Body of pancreas (tissue), 4 donors: ENCODE data around the gene MYO18B. TPM values are rescaled to one million over a fixed set of nuclear protein-coding genes. Genes with fewer than 3 reads are reported as not detected.
A peak's percentile ranks its signal among the peaks of the same experiment; 100 is the strongest.

Source experiments
- ATAC-seq: fragments of 150-250 bp; one replicate; pipeline ENCODE4 v1.9.1; 2016
- DNase-seq, 4 donors: peaks; one replicate each; pipeline ENCODE4 v3.0.0-alpha.2; 2019
- H3K27ac ChIP-seq, 4 donors: fragments of 200-600 bp; sonication (generic); 1 replicate in 3 of 4; 2 replicates in 1 of 4; pipeline versions ENCODE4 v1.5.1 to v1.6.1; 2016 to 2019; ENCODE audit warnings: mild to moderate bottlenecking in 1 of 4, mixed read lengths in 1 of 4, moderate library complexity in 1 of 4
- H3K27me3 ChIP-seq, 2 donors: fragments of 200-600 bp; sonication (generic); one replicate each; pipeline ENCODE4 v1.6.0; 2016; ENCODE audit warnings: mild to moderate bottlenecking in 1 of 2
- H3K36me3 ChIP-seq, 2 donors: fragments of 200-600 bp; sonication (generic); replicated peaks in 1 of 2; 2 replicates each; pipeline ENCODE4 v1.5.1; 2016; ENCODE audit warnings: low read depth in 2 of 2; ENCODE audit not compliant: insufficient read depth in 1 of 2
- H3K4me1 ChIP-seq: fragments of 200-600 bp; sonication (generic); one replicate; pipeline ENCODE4 v1.6.0; 2016
- H3K4me3 ChIP-seq, 2 donors: fragments of 200-600 bp; sonication (generic); 1 replicate in 1 of 2; 2 replicates in 1 of 2; pipeline ENCODE4 v1.5.1; 2016 to 2019
- H3K9me3 ChIP-seq, 3 donors: fragments of 200-600 bp; sonication (generic); 1 replicate in 2 of 3; 2 replicates in 1 of 3; pipeline ENCODE4 v1.5.1; 2016
- POLR2A ChIP-seq, 3 donors: fragments of 450-650 bp; IDR thresholded peaks; one replicate each; pipeline ENCODE4 v1.6.1; 2016; ENCODE audit warnings: antibody characterized with exemption in 3 of 3, mild to moderate bottlenecking in 2 of 3
- WGBS, 2 donors: methylation state at CpG; one replicate each; pipeline ENCODE4 v1.1.5; 2017; 5-methylcytosine and 5-hydroxymethylcytosine counted together
- intact Hi-C: fragments of 100-400 bp; cut with DNase I; formaldehyde crosslinking; loops from one replicate; pipeline ENCODE4 v1.15.1; 2023
- total RNA-seq, 2 donors: library from RNA; depleted of rRNA; stranded (reverse); fragments of >200 nt; gene quantifications; one replicate each; pipeline ENCODE4 v1.1.0, GENCODE V29; 2016
- TF ChIP-seq, protein P1 (sequence below), 7 experiments: fragments of 450-650 bp in 4 of 7; fragments of 200-600 bp in 3 of 7; sonication (generic) in 3 of 7; IDR thresholded peaks; one replicate each; pipeline ENCODE4 v1.5.1; 2016 to 2019; ENCODE audit warnings: antibody characterized with exemption in 7 of 7

Gene MYO18B
- total RNA-seq, 2 donors from 2014 or later, result 1.3 TPM; not detected in 1

DNA sequence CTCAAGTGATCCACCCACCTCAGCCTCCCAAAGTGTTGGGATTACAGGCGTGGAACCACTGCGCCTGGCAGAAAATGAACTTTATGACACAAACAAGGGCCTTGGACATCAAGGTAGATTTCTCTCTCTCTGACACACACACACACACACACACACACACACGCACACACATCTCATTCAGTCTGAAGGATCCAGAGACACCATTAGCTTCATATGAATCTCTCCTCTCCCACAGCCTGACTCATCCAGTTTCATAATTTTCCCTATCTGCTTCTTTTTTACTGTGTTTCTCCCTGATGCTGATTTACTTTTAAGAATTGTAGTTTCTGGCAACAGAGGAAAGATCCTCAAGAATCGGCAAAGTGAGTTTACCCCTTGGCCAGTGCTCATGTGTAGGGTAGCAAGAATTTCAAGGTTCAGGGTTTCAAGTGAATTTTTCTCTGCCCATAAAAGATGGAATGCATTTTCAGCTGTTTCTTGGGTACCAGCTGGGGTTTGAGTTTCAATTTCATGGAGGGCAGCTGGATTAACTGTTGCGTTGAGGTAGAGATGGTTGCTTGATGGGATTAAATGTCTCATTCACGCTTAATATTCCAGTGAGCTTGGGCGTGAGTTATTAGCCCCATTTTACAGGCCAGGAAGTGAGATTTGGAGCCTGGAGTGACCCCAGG is 3.5 kb downstream of the MYO18B start:
- intact Hi-C loops, result no loop called here
- TF ChIP-seq, protein P1, sequence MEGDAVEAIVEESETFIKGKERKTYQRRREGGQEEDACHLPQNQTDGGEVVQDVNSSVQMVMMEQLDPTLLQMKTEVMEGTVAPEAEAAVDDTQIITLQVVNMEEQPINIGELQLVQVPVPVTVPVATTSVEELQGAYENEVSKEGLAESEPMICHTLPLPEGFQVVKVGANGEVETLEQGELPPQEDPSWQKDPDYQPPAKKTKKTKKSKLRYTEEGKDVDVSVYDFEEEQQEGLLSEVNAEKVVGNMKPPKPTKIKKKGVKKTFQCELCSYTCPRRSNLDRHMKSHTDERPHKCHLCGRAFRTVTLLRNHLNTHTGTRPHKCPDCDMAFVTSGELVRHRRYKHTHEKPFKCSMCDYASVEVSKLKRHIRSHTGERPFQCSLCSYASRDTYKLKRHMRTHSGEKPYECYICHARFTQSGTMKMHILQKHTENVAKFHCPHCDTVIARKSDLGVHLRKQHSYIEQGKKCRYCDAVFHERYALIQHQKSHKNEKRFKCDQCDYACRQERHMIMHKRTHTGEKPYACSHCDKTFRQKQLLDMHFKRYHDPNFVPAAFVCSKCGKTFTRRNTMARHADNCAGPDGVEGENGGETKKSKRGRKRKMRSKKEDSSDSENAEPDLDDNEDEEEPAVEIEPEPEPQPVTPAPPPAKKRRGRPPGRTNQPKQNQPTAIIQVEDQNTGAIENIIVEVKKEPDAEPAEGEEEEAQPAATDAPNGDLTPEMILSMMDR (IDR thresholded peaks at IDR 0.05), result no peak
- TF ChIP-seq POLR2A (IDR thresholded peaks at IDR 0.05), result no peak
- no peak for DNase-seq
- 64 to 74% methylated on average over 7 of the region's 7 CpGs for WGBS, 2 donors
- no peak for ATAC-seq
- H3K36me3 ChIP-seq, result no peaks in the 10 kb centered on the region
- no peaks in the 10 kb centered on the region for H3K4me1 ChIP-seq
- H3K27ac ChIP-seq, result no peak overlapping the region
- no peaks in the 10 kb centered on the region for H3K27me3 ChIP-seq
- H3K9me3 ChIP-seq, result no peaks in the 10 kb centered on the region
- no peak overlapping the region for H3K4me3 ChIP-seq

DNA sequence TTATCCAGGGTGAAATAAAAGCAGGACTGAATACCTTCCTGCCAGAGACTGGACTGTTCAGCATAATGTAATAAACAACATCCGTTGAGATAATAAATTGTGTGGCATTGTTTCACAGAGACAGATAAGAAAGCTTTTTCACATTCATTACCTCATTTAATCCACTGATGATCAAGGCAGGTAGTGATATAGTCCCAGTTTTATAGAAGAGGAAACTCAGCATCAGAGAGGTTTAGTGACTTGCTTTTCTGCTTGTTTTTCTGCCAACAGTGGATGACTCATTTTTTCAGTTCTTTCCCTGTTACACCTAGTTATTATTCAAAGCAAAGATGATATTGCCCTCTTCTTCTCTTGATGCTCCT is 4.0 kb downstream of the MYO18B start:
- TF ChIP-seq, protein P1 (IDR thresholded peaks at IDR 0.05), result no peak
- TF ChIP-seq POLR2A (IDR thresholded peaks at IDR 0.05), result no peak
- no peak for ATAC-seq
- no peaks in the 10 kb centered on the region for H3K27me3 ChIP-seq
- no peaks in the 10 kb centered on the region for H3K36me3 ChIP-seq
- H3K4me1 ChIP-seq, result no peaks in the 10 kb centered on the region
- no peak overlapping the region for H3K4me3 ChIP-seq
- no peak overlapping the region for H3K27ac ChIP-seq
- no peak for DNase-seq
- no peaks in the 10 kb centered on the region for H3K9me3 ChIP-seq
- 0 to 5% methylated on average over 1 of the region's 1 CpG for WGBS, 2 donors
- intact Hi-C loops, result no loop called here

DNA sequence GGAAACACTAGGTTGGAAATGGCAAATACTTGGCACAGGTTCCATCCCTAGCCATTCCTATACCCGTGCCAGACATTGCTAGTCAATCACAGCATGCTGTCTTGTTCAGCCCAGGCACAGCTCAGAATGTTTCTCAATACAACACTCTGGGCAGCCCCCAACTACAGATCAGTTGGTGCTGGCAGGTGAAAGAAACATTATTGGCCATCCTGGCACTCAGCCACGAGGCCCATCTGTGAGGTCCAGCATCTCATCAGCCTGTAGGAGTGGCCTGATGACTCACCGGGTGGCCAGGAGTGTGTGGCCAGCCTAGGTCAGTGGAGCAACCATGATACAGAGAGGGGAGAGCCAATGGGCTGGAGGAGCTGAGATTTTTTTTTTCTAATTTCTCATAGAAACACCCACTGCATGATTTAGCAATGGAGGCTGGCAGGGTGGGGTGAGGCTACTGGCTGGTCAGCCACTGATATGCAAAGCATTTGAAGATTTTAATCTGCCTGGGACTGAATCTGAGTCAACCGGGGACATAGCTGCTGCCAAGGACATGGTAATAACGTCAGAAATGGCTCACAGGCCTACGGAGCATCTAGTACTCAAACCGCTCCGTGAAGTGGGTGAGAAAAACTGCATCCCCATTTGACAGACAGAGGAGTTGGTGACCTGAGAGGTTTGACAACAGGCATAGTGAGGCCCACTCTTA is 5.4 kb downstream of the MYO18B start:
- Histone ChIP-seq H3K27me3 (no peaks in the 10 kb centered on the region), H3K4me3 (no peak overlapping the region), H3K4me1 (no peaks in the 10 kb centered on the region), H3K27ac (peak overlapping the region in 2 of 4 donors; percentile 20 to 39), H3K9me3 (no peaks in the 10 kb centered on the region), H3K36me3 (no peaks in the 10 kb centered on the region)
- peak; percentile 73 for ATAC-seq
- WGBS, 2 donors, result 43 to 55% methylated on average over 7 to 8 of the region's 8 CpGs
- TF ChIP-seq, protein P1 (IDR thresholded peaks at IDR 0.05), result no peak
- TF ChIP-seq POLR2A (IDR thresholded peaks at IDR 0.05), result no peak
- intact Hi-C loops, result no loop called here
- peak; percentile 28 to 45 (median 36) for DNase-seq

DNA sequence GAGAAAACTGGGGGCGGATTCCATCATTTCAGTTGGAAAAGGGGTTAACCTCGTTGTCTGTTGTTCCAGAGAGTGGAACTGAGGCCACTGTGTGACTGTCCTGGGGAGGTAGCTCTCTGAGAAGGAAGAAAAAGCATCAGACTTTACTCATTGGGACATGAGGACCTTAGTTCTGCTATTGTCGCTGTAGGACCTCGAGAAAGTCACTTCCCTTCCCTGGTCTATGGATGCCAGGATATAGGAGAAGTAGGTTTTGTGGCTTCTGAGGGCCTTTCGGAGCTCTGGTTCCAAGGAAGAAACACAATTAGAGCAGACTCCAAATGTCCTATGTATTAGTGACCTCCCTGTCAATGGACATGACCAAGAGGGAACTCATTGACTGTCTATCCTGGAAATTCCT is 6.2 kb downstream of the MYO18B start:
- no peak for ATAC-seq
- no peaks in the 10 kb centered on the region for H3K9me3 ChIP-seq
- H3K4me1 ChIP-seq, result no peaks in the 10 kb centered on the region
- 64 to 67% methylated on average over 5 of the region's 5 CpGs for whole genome bisulfite sequencing, 2 donors
- no peak overlapping the region for H3K4me3 ChIP-seq
- intact Hi-C loops, result no loop called here
- TF ChIP-seq POLR2A (IDR thresholded peaks at IDR 0.05), result no peak
- TF ChIP-seq, protein P1 (IDR thresholded peaks at IDR 0.05), result no peak
- no peaks in the 10 kb centered on the region for H3K27me3 ChIP-seq
- no peak overlapping the region for H3K27ac ChIP-seq
- no peak for DNase-seq
- no peaks in the 10 kb centered on the region for H3K36me3 ChIP-seq
